ENCODE results near the gene UBE3C.

- TF ChIP-seq GATA2 (IDR thresholded peaks at IDR 0.05; ENCODE audit: low read depth, low read length) (no peak), GATA3 (IDR thresholded peaks at IDR 0.05; ENCODE audit: low read depth, low read length) (no peak)
These were observed 38.0 kb downstream of the UBE3C start for GRCh38 chr7:157176771-157177170.
